HCT116 (cell line): ENCODE measurements around the gene C9orf72. TPM values are rescaled to one million over a fixed set of nuclear protein-coding genes. Genes with fewer than 3 reads are reported as not detected.

Experiments
- ATAC-seq: fragments of 200-7000 bp; cut with Tn5 transposase; 2 replicates; pipeline ENCODE4 v1.9.1; 2020; ENCODE audit warnings: mild to moderate bottlenecking, moderate library complexity
- BruUV-seq: library from RNA; stranded (reverse); fragments of 400-500 nt; replicated peaks from 2 replicates; lab custom pipeline; 2021; lab: Mats Ljungman, UMichigan
- CTCF ChIA-PET: fragments of 300-600 bp; sonication (Branson Sonifier 250); formaldehyde crosslinking; loops from one replicate; lab custom pipeline; 2021; ENCODE audit warnings: antibody characterized with exemption; lab: Charles Lee
- POLR2A ChIA-PET: fragments of 300-600, 350-600 bp; sonication (Branson Sonifier 250); formaldehyde crosslinking; loops from one replicate; lab custom pipeline; 2021; ENCODE audit warnings: antibody characterized with exemption; lab: Charles Lee
- RAD21 ChIA-PET, 2 experiments: fragments of 300-600 bp; sonication (Branson Sonifier 250); formaldehyde crosslinking; loops; one replicate each; lab custom pipeline; 2023; ENCODE audit warnings: low total read pairs in 2 of 2; ENCODE audit not compliant: uncharacterized antibody in 2 of 2, unreplicated experiment in 2 of 2, low non-redundant PET in 1 of 2; lab: Charles Lee
- DNase-seq: peaks from one replicate; pipeline ENCODE4 v3.0.0-alpha.2; 2010; ENCODE audit warnings: low read depth, low spot score
- H2AFZ ChIP-seq: fragments of 200-600 bp; shearing (Covaris generic), sonication (generic); 2 replicates; pipeline ENCODE4 v1.6.1; 2017; ENCODE audit warnings: low read depth, mixed run types, mixed read lengths, antibody characterized with exemption, low read length; ENCODE audit not compliant: poor library complexity, severe bottlenecking
- H3K27ac ChIP-seq: 2 replicates; pipeline ENCODE4 v1.5.1; 2012; ENCODE audit warnings: low read depth, low read length
- H3K27me3 ChIP-seq: fragments of 200-600 bp; sonication (generic); 2 replicates; pipeline ENCODE4 v1.6.1; 2016; ENCODE audit warnings: mixed run types, low read length, mixed read lengths; ENCODE audit not compliant: insufficient read depth
- H3K36me3 ChIP-seq, 2 experiments: fragments of 200-500 bp in 1 of 2; fragments of 200-600 bp in 1 of 2; sonication (Bioruptor generic) in 1 of 2; sonication (generic) in 1 of 2; 2 replicates each; pipeline versions ENCODE4 v1.5.1 to v1.6.1; 2014 to 2016; ENCODE audit warnings: low read length in 2 of 2, inconsistent platforms in 1 of 2, mixed read lengths in 1 of 2, mixed run types in 1 of 2; ENCODE audit not compliant: insufficient read depth in 2 of 2, control insufficient read depth in 1 of 2
- H3K4me1 ChIP-seq, 2 experiments: fragments of 200-600 bp in 1 of 2; sonication (generic) in 1 of 2; 2 replicates each; pipeline versions ENCODE4 v1.5.1 to v1.6.1; 2012 to 2017; ENCODE audit warnings: low read length in 2 of 2, inconsistent platforms in 1 of 2, mild to moderate bottlenecking in 1 of 2, mixed read lengths in 1 of 2, mixed run types in 1 of 2, moderate library complexity in 1 of 2; ENCODE audit not compliant: insufficient read depth in 2 of 2, control insufficient read depth in 1 of 2
- H3K4me2 ChIP-seq: fragments of 200-600 bp; sonication (generic); 2 replicates; pipeline ENCODE4 v1.6.1; 2017; ENCODE audit warnings: mixed run types, low read length, mixed read lengths
- H3K4me3 ChIP-seq, 2 experiments: fragments of 200-600 bp in 1 of 2; sonication (generic) in 1 of 2; replicated peaks in 1 of 2; 2 replicates each; pipeline ENCODE4 v1.5.1; 2011 to 2016; ENCODE audit warnings: low read length in 2 of 2, control low read depth in 1 of 2, low read depth in 1 of 2, mild to moderate bottlenecking in 1 of 2, mixed read lengths in 1 of 2, mixed run types in 1 of 2
- H3K79me2 ChIP-seq: fragments of 200-600 bp; sonication (generic); 2 replicates; pipeline ENCODE4 v1.6.1; 2017; ENCODE audit warnings: mild to moderate bottlenecking, mixed run types, low read length, moderate library complexity, mixed read lengths; ENCODE audit not compliant: insufficient read depth
- H3K9ac ChIP-seq: fragments of 200-600 bp; sonication (generic); 2 replicates; pipeline ENCODE4 v1.6.1; 2016; ENCODE audit warnings: low read length, mixed read lengths
- H3K9me2 ChIP-seq: fragments of 200-600 bp; sonication (generic), shearing (Covaris generic); 2 replicates; pipeline ENCODE4 v1.6.1; 2017; ENCODE audit warnings: mixed run types, mild to moderate bottlenecking, moderate library complexity; ENCODE audit not compliant: insufficient read depth
- H3K9me3 ChIP-seq, 2 experiments: fragments of 200-500 bp in 1 of 2; fragments of 200-600 bp in 1 of 2; sonication (Bioruptor generic) in 1 of 2; sonication (generic) in 1 of 2; 2 replicates each; pipeline ENCODE4 v1.6.1; 2014 to 2017; ENCODE audit warnings: low read length in 2 of 2, mixed read lengths in 2 of 2, inconsistent platforms in 1 of 2, low read depth in 1 of 2, mild to moderate bottlenecking in 1 of 2, mixed run types in 1 of 2, moderate library complexity in 1 of 2; ENCODE audit not compliant: control insufficient read depth in 1 of 2, insufficient read depth in 1 of 2
- H4K20me1 ChIP-seq: fragments of 200-600 bp; sonication (generic), shearing (Covaris generic); 2 replicates; pipeline ENCODE4 v1.6.1; 2017; ENCODE audit warnings: mixed run types, mild to moderate bottlenecking, moderate library complexity; ENCODE audit not compliant: insufficient read depth
- EGR1 ChIP-seq: IDR thresholded peaks from 2 replicates; pipeline ENCODE4 v1.6.1; 2012; ENCODE audit warnings: low read depth
- EZH2phosphoT487 ChIP-seq: fragments of 200-600 bp; IDR thresholded peaks from 2 replicates; pipeline ENCODE4 v1.6.1; 2018; ENCODE audit warnings: antibody characterized with exemption, borderline replicate concordance
- FOSL1 ChIP-seq: IDR thresholded peaks from 2 replicates; pipeline ENCODE4 v1.6.1; 2012; ENCODE audit warnings: low read depth
- JUND ChIP-seq: IDR thresholded peaks from 2 replicates; pipeline ENCODE4 v1.6.1; 2012
- POLR2AphosphoS5 ChIP-seq: IDR thresholded peaks from 2 replicates; pipeline ENCODE4 v1.6.1; 2011; ENCODE audit warnings: mild to moderate bottlenecking, low read depth, low read length, moderate library complexity
- RAD21 ChIP-seq: IDR thresholded peaks from 2 replicates; pipeline ENCODE4 v1.6.1; 2012; ENCODE audit warnings: low read depth, mild to moderate bottlenecking
- SIN3A ChIP-seq: IDR thresholded peaks from 2 replicates; pipeline ENCODE4 v1.6.1; 2012; ENCODE audit warnings: low read depth
- SP1 ChIP-seq: IDR thresholded peaks from 2 replicates; pipeline ENCODE4 v1.6.1; 2012; ENCODE audit warnings: low read depth
- SRF ChIP-seq: IDR thresholded peaks from 2 replicates; pipeline ENCODE4 v1.6.1; 2012; ENCODE audit warnings: low read depth
- TCF7L2 ChIP-seq: IDR thresholded peaks from 2 replicates; pipeline ENCODE4 v1.7.0; 2011; ENCODE audit warnings: borderline replicate concordance, inconsistent platforms; ENCODE audit not compliant: insufficient read depth, insufficient read length; ENCODE audit errors: extremely low read depth
- YY1 ChIP-seq: IDR thresholded peaks from 2 replicates; pipeline ENCODE4 v1.6.1; 2011; ENCODE audit warnings: low read length, low read depth, moderate library complexity, mild to moderate bottlenecking; ENCODE audit not compliant: insufficient replicate concordance; ENCODE audit errors: extremely low read depth
- ZFX ChIP-seq: fragments of 450-650 bp; IDR thresholded peaks from 2 replicates; pipeline ENCODE4 v1.6.1; 2017
- ZNF274 ChIP-seq: fragments of 200-500 bp; sonication (Bioruptor generic); IDR thresholded peaks from 2 replicates; pipeline ENCODE4 v1.6.1; 2014; ENCODE audit warnings: mild to moderate bottlenecking, low read depth, low read length, inconsistent platforms
- intact Hi-C: fragments of 100-400 bp; cut with micrococcal nuclease; formaldehyde crosslinking; loops from 2 replicates; pipeline ENCODE4 v1.10.0; 2022
- total RNA-seq: library from RNA; stranded (reverse); gene quantifications from one replicate; pipeline ENCODE4 v1.2.1, GENCODE V29; 2021; ENCODE audit not compliant: unreplicated experiment
- TF ChIP-seq, protein P1 (sequence below): IDR thresholded peaks from 2 replicates; pipeline ENCODE4 v1.6.1; 2012; ENCODE audit warnings: low read depth

Gene C9orf72
- total RNA-seq, 1 experiment from 2014 or later: 12.0 TPM

DNA sequence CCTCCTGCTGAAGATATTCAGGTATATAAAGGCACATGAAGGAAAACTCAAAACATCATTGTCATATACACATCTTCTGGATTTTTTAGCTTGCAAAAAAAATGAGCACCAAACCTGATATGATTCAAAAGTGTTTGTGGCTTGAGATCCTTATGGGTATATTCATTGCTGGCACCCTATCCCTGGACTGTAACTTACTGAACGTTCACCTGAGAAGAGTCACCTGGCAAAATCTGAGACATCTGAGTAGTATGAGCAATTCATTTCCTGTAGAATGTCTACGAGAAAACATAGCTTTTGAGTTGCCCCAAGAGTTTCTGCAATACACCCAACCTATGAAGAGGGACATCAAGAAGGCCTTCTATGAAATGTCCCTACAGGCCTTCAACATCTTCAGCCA lies 49.0 kb downstream of the C9orf72 start, which contains the start of gene IFNK:
Gene IFNK, plus strand, starts transcription at position 55 of the 400 bp plus-strand sequence. Its CDS starts 47 bp downstream, at position 102.
- Histone ChIP-seq H3K27ac (no peak within 1 kb of the TSS), H3K9me2 (no peaks in the 10 kb centered on the region), H3K79me2 (no peaks in the 10 kb centered on the region), H3K36me3 (no peaks in the 10 kb centered on the region), H2AFZ (no peak within 1 kb of the TSS), H3K4me3 (no peak within 1 kb of the TSS), H3K9me3 (no peaks in the 10 kb centered on the region), H3K9ac (no peak within 1 kb of the TSS), H3K27me3 (no peaks in the 10 kb centered on the region; the same call in 1 of the 2 replicates), H4K20me1 (no peaks in the 10 kb centered on the region), H3K4me1 (peaks cover 0 to 11% of the 10 kb centered on the region in 2 experiments; a peak in 1 of 4 replicates), H3K4me2 (no peak within 1 kb of the TSS)
- ATAC-seq (no peak), DNase-seq (no peak)
- ChIA-PET CTCF (no interaction called here), POLR2A (interaction anchor here (0.6 kb wide), 1 partner anchor 120 kb away, joined by 4 read pairs; no protein-coding TSS in a partner anchor), RAD21 (no interaction called here)
- BruUV-seq: no TSS peak
- TF ChIP-seq RAD21 (no peak), TCF7L2 (no peak), JUND (no peak), YY1 (no peak), EGR1 (no peak), FOSL1 (no peak), ZFX (no peak), SRF (no peak), SP1 (no peak), POLR2AphosphoS5 (no peak), EZH2phosphoT487 (no peak), SIN3A (no peak), ZNF274 (no peak)
- TF ChIP-seq, protein P1, sequence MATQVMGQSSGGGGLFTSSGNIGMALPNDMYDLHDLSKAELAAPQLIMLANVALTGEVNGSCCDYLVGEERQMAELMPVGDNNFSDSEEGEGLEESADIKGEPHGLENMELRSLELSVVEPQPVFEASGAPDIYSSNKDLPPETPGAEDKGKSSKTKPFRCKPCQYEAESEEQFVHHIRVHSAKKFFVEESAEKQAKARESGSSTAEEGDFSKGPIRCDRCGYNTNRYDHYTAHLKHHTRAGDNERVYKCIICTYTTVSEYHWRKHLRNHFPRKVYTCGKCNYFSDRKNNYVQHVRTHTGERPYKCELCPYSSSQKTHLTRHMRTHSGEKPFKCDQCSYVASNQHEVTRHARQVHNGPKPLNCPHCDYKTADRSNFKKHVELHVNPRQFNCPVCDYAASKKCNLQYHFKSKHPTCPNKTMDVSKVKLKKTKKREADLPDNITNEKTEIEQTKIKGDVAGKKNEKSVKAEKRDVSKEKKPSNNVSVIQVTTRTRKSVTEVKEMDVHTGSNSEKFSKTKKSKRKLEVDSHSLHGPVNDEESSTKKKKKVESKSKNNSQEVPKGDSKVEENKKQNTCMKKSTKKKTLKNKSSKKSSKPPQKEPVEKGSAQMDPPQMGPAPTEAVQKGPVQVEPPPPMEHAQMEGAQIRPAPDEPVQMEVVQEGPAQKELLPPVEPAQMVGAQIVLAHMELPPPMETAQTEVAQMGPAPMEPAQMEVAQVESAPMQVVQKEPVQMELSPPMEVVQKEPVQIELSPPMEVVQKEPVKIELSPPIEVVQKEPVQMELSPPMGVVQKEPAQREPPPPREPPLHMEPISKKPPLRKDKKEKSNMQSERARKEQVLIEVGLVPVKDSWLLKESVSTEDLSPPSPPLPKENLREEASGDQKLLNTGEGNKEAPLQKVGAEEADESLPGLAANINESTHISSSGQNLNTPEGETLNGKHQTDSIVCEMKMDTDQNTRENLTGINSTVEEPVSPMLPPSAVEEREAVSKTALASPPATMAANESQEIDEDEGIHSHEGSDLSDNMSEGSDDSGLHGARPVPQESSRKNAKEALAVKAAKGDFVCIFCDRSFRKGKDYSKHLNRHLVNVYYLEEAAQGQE: no peak
- intact Hi-C loops: no loop called here
